Medulla oblongata (tissue), 1 donor: ENCODE measurements around the gene NPAS2.

Experiments
- DNase-seq: peaks from one replicate; pipeline ENCODE4 v3.0.0-alpha.2; 2015; ENCODE audit errors: extremely low spot score

Gene NPAS2

GRCh38 chr2:100793982-100794381, 26.0 kb upstream of the NPAS2 start:
- DNase-seq: no peak

GRCh38 chr2:100796499-100797100, 23.3 kb upstream of the NPAS2 start:
- no peak for DNase-seq

- no peak for DNase-seq
Observed at GRCh38 chr2:100799686-100800085, 20.3 kb upstream of the NPAS2 start.

- DNase-seq: no peak
Observed at GRCh38 chr2:100800915-100801314, 19.0 kb upstream of the NPAS2 start.

- DNase-seq: no peak
Observed at GRCh38 chr2:100801402-100801801, 18.5 kb upstream of the NPAS2 start.

- peak; percentile 9 for DNase-seq
Observed at GRCh38 chr2:100802066-100802465, 17.9 kb upstream of the NPAS2 start.

- DNase-seq: no peak
Observed at GRCh38 chr2:100803334-100803733, 16.6 kb upstream of the NPAS2 start.

GRCh38 chr2:100806550-100806949, 13.4 kb upstream of the NPAS2 start:
- no peak for DNase-seq

GRCh38 chr2:100807707-100808106, 12.2 kb upstream of the NPAS2 start:
- no peak for DNase-seq

GRCh38 chr2:100808582-100808981, 11.4 kb upstream of the NPAS2 start:
- DNase-seq: no peak

- no peak for DNase-seq
Observed at GRCh38 chr2:100809506-100809905, 10.4 kb upstream of the NPAS2 start.

GRCh38 chr2:100810603-100811145, 9.3 kb upstream of the NPAS2 start:
- no peak for DNase-seq

- no peak for DNase-seq
Observed at GRCh38 chr2:100812116-100812515, 7.8 kb upstream of the NPAS2 start.

GRCh38 chr2:100812573-100812972, 7.4 kb upstream of the NPAS2 start:
- DNase-seq: no peak

GRCh38 chr2:100813527-100813926, 6.4 kb upstream of the NPAS2 start:
- DNase-seq: no peak

- DNase-seq: no peak
Observed at GRCh38 chr2:100814043-100814442, 5.9 kb upstream of the NPAS2 start.

GRCh38 chr2:100814453-100814852, 5.5 kb upstream of the NPAS2 start:
- no peak for DNase-seq

- no peak for DNase-seq
Observed at GRCh38 chr2:100817388-100817985, 2.5 kb upstream of the NPAS2 start.

- DNase-seq: peak; percentile 46
Observed at GRCh38 chr2:100818003-100818605, 1.8 kb upstream of the NPAS2 start.

- DNase-seq: peak; percentile 55
Observed at GRCh38 chr2:100818606-100819369, 1.2 kb upstream of the NPAS2 start.

GRCh38 chr2:100820273-100820522, 259 bp downstream of the NPAS2 start:
- no peak for DNase-seq

GRCh38 chr2:100820523-100821254, 750 bp downstream of the NPAS2 start:
- DNase-seq: no peak
